Hepatic stellate cell (primary cell): ENCODE measurements around the gene ZNF670.

Experiments
- DNase-seq: peaks from one replicate; pipeline ENCODE4 v3.0.0; 2011; ENCODE audit warnings: low spot score

ZNF670 gene

GRCh38 chr1:247103859-247104591, 25.4 kb upstream of the ZNF670 start, which contains the start of gene ZNF669:
Gene ZNF669, minus strand, starts transcription at chr1:247104356. Its CDS starts 157 bp downstream, at chr1:247104199.
- DNase-seq, result peak; percentile 96

- no peak for DNase-seq
Measured at GRCh38 chr1:247102381-247102780, 23.8 kb upstream of the ZNF670 start.

DNA sequence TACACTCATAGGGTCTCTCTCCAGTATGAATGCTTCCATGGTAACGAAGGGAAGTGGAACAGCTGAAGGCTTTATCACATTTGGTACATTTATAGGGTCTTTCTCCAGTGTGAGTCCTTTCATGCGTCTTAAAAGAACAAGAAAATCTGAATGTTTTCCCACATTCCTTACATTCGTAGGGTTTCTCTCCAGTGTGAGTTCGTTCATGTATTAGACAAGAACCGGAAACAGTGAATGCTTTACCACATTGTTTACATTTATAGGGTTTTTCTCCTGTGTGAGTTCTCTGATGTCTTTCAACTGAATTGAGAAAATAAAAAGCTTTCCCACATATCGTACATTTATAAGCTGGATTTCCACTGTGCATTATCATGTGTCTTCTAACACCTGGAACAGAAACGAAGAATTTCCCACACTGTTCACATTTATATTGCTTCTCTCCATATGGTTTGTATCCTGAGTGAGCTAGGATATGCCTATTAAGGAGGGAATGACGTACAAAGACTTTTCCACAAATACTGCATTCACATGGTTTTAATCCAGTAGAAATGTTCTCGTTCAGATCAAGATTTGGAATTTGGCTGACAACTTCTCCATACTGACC, 22.2 kb upstream of the ZNF670 start:
- DNase-seq, result no peak

GRCh38 chr1:247096958-247097357, 18.3 kb upstream of the ZNF670 start:
- no peak for DNase-seq

DNA sequence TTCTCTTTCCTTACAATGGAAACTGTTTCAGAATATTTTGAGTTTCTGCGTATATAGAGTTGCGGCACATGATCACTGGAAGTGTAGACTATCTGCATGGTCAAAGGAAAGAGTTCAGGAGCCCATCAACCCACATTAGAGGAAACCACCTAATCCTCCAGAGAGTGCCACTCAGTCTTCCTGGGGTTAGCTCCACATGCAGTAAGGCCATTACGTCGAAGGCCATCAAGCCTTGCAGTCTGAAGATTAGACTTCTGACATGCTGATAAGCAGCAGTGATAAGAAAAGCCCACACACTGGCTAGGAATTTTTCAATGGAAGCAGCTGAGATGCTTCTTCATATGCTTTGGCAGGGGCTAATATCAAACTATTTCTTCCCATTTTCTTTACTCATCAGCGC, 17.9 kb upstream of the ZNF670 start:
- no peak for DNase-seq

DNA sequence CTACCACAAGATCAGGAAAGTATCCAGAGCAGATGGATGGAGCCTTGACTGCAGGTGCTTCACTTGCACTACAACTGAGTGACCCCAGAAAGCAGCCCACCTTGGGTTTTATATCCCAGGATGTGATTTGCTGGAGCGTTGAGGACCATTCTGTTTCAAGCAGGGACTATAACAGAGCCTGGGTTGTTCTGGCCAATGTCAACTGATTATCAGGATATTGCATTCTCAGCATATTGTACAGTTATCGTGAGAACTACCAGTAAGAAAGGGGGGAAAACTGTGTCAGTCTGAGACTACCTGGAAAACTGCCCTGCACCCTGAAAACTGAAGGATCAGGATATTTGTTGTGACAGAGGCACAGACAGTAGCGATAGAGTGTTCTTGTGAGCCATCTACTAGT, 17.5 kb upstream of the ZNF670 start:
- no peak for DNase-seq

- DNase-seq, result no peak
Measured at GRCh38 chr1:247090455-247090854, 11.8 kb upstream of the ZNF670 start.

- no peak for DNase-seq
Measured at GRCh38 chr1:247089616-247090375, 11.2 kb upstream of the ZNF670 start.

GRCh38 chr1:247088967-247089366, 10.4 kb upstream of the ZNF670 start:
- no peak for DNase-seq

DNA sequence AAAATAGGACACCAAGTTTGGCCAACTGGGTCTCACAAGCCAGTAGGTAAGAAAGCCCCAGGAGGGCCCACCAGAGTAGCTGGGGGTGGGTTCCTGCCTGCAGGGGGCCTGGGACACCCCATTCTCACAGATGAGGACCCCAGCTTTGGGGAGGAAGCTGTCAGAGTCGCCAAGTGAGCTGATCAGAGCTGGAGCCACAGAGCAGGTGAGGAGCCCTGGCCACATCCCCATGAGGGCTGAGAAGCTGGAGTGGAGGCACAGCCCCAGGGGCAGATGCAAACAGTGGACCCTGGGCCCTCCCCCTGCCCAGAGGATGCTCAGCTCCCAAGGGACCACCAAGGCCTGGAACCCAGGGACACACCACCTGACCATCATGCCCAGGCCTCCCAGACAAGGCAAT, 8.6 kb upstream of the ZNF670 start:
- no peak for DNase-seq

DNA sequence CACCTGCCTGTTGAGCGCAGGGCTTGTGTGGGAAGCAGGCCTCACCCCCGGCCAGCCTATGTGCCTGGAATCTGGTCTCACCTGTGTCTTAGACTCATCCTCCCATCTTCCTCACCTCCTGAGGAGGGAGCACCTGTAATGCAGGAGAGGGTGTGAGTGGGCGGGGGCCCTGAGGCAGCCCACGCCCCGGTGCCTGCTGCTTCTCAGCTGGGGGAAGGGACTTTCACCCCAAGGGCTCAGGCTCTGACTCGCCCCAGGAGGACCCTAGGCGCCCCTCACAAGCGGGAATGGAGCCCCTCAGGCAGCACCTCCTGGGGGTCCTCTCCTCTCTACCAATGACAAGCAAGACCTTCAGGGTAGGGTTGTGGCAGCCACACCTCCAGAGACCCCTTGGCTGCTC, 6.7 kb upstream of the ZNF670 start:
- DNase-seq, result no peak

DNA sequence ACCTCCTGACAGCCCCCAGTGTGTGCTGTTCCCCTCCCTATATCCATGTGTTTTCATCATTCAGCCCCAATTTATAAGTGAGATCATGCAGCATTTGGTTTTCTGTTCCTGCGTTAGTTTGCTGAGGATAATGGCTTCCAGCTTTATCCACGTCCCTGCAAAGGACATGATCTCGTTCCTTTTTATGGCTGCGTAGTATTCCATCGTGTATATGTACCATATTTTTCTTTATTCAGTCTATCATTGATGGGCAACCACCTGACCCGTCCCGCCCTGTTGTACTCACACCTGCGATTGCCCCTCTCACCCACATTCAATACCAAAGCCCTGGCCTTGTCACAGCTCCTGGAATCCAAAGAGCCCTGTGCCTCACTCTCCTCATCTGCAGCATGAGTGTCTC, 6.2 kb upstream of the ZNF670 start:
- DNase-seq, result no peak

DNA sequence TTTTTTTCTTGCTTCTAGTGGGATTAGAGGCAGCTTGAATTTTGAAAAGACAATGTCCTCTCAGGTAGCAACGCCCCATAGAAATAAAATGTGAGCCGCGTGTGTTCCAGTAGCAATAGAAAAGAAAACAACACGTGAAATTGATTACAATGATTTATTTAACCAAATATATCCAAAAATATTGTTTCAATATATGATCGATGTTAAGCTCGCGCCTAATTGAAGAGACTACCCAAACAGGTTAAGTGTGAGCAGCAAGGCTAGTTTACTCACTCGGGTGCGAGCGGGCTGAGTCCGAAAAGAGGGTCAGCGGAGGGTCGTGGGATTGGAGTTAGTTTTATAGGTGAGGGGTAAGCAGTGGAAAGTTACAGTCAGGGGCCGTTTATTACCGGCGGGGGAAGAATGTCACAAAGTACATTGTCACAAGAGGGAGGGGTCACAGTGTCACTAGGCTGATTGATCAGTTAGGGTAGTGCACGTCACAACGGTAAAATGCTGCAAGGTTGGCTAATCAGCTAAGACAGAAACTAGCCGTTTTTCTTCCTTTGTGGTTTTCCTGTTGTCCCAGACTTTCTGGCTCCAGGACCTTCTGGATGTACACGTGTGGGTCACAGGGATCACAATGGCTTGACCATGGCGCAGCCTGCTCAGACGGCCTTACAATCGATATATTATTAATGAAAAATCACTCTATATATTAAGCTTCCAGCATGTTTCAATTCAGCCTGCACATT, 697 bp upstream of the ZNF670 start:
- no peak for DNase-seq

- DNase-seq, result peak; percentile 11
Measured at GRCh38 chr1:247077876-247078257, 744 bp downstream of the ZNF670 start.

GRCh38 chr1:247077213-247077612, 1.4 kb downstream of the ZNF670 start:
- no peak for DNase-seq

DNA sequence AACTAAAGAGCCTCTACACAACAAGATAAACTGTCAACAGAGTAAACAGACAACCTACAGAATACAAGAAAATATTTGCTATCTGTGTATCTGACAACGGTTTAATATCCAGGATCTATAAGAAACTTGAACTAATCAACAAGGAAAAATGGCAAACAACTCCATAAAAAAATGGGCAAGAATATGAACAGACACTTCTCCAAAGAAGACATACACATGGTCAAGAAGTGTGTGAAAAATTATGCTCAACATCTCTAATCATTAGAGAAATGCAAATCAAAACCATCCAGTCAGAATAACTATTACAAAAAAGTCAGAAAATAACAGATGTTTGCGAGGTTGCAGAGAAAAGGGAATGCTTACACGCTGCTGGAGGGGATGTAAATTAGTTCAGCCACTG, 8.0 kb downstream of the ZNF670 start:
- DNase-seq, result no peak

GRCh38 chr1:247064304-247064703, 14.3 kb downstream of the ZNF670 start:
- DNase-seq, result no peak

GRCh38 chr1:247060771-247061170, 17.8 kb downstream of the ZNF670 start:
- no peak for DNase-seq

- no peak for DNase-seq
Measured at GRCh38 chr1:247056071-247056470, 22.5 kb downstream of the ZNF670 start.

GRCh38 chr1:247054992-247055415, 23.6 kb downstream of the ZNF670 start:
- DNase-seq, result no peak

DNA sequence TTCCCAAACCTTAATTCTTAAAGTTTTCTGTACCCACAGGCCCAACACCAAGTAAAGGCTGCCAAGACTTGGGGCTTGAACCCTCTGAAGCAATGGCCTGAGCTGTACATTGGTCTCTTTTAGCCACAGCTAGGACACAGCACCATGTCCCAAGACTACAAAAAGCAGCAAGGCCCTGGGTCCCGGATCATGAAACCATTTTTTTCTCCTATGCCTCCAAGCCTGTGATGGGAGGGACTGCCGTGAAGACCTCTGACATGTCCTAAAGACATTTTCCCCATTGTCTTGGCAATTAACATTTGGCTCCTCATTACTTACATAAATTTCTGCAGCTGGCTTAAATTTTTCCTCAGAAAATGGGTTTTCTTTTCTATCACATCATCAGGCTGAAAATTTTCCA, 30.9 kb downstream of the ZNF670 start:
- DNase-seq, result no peak

- DNase-seq, result no peak
Measured at GRCh38 chr1:247047260-247047659, 31.4 kb downstream of the ZNF670 start.
